MCF 10A (cell line): ENCODE measurements around the gene MRPL28. TPM values are rescaled to one million over a fixed set of nuclear protein-coding genes. Genes with fewer than 3 reads are reported as not detected.

Experiments
- BruUV-seq: library from RNA; stranded (reverse); fragments of 400-500 nt; replicated peaks from 2 replicates; lab custom pipeline; 2021; lab: Mats Ljungman, UMichigan
- CTCF ChIA-PET: fragments of 300-600 bp; sonication (Branson Sonifier 250); formaldehyde crosslinking; extraction: SDS; loops from one replicate; lab custom pipeline; 2021; ENCODE audit warnings: antibody characterized with exemption, inconsistent platforms; lab: Yijun Ruan, JAX
- POLR2A ChIA-PET: fragments of 300-600, 350-650 bp; sonication (Branson Sonifier 250); formaldehyde crosslinking; extraction: SDS; loops from one replicate; lab custom pipeline; 2020; ENCODE audit warnings: antibody characterized with exemption, inconsistent platforms; lab: Yijun Ruan, JAX
- DNase-seq: peaks from one replicate; pipeline ENCODE4 v3.0.0-alpha.2; 2018; ENCODE audit not compliant: unreplicated experiment
- H3K27ac Mint-ChIP-seq: one replicate; pipeline ENCODE4 v1.8.0; 2022; ENCODE audit warnings: mild to moderate bottlenecking, low read depth, mixed read lengths; ENCODE audit not compliant: unreplicated experiment
- H3K27me3 Mint-ChIP-seq: one replicate; pipeline ENCODE4 v1.8.0; 2022; ENCODE audit warnings: mixed read lengths; ENCODE audit not compliant: insufficient read depth, unreplicated experiment
- H3K36me3 Mint-ChIP-seq: one replicate; pipeline ENCODE4 v1.8.0; 2022; ENCODE audit warnings: mild to moderate bottlenecking, moderate library complexity, mixed read lengths; ENCODE audit not compliant: insufficient read depth, unreplicated experiment
- H3K4me1 Mint-ChIP-seq: one replicate; pipeline ENCODE4 v1.8.0; 2022; ENCODE audit warnings: mixed read lengths; ENCODE audit not compliant: insufficient read depth, unreplicated experiment
- H3K4me3 Mint-ChIP-seq: one replicate; pipeline ENCODE4 v1.8.0; 2022; ENCODE audit warnings: mild to moderate bottlenecking, moderate library complexity, mixed read lengths; ENCODE audit not compliant: unreplicated experiment
- H3K9me3 Mint-ChIP-seq: one replicate; pipeline ENCODE4 v1.8.0; 2022; ENCODE audit warnings: mixed read lengths; ENCODE audit not compliant: unreplicated experiment
- CTCF ChIP-seq: fragments of 200-600 bp; IDR thresholded peaks from one replicate; pipeline ENCODE4 v1.8.0; 2022; ENCODE audit warnings: antibody characterized with exemption, mild to moderate bottlenecking; ENCODE audit not compliant: unreplicated experiment
- intact Hi-C: fragments of 100-400 bp; cut with micrococcal nuclease; formaldehyde crosslinking; loops from 2 replicates; pipeline ENCODE4 v1.14.1; 2022
- total RNA-seq: library from RNA; stranded (reverse); gene quantifications from 2 replicates; pipeline ENCODE4 v1.2.3, GENCODE V29; 2022

Gene MRPL28
- total RNA-seq, 1 experiment from 2014 or later = 105 TPM

DNA sequence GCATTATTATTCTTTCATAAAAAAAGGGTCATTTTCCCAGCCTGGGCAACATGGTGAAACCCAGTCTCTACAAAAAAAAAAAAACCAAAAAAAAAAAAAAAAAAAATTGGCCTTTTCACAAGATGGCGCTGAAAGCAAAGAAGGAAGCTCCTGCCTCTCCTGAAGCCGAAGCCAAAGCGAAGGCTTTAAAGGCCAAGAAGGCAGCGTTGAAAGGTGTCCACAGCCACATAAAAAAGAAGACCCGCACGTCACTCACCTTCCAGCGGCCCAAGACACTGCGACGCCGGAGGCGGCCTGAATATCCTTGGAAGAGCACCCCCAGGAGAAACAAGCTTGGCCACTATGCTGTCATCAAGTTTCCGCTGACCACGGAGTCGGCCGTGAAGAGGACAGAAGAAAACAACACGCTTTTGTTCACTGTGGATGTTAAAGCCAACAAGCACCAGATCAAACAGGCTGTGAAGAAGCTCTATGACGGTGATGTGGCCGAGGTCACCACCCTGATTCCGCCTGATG is 16.4 kb upstream of the MRPL28 start:
- no peak overlapping the region for H3K27ac Mint-ChIP-seq
- H3K9me3 Mint-ChIP-seq = no peaks in the 10 kb centered on the region
- no peak for DNase-seq
- peaks cover 9% of the 10 kb centered on the region for H3K36me3 Mint-ChIP-seq
- TF ChIP-seq CTCF = peak; percentile 17
- intact Hi-C loops = loop anchor here (2.0 kb wide), 1 partner anchor 108 kb away; no protein-coding TSS in a partner anchor
- peaks cover 6% of the 10 kb centered on the region for H3K4me1 Mint-ChIP-seq
- no peaks in the 10 kb centered on the region for H3K27me3 Mint-ChIP-seq
- ChIA-PET CTCF (interaction anchor here (0.6 to 0.8 kb wide), 7 partner anchors 111 to 297 kb away, joined by 3 to 4 read pairs (median 3); no protein-coding TSS in a partner anchor), POLR2A (interaction anchor here (0.7 kb wide), 1 partner anchor 109 kb away, joined by 3 read pairs; no protein-coding TSS in a partner anchor)
- H3K4me3 Mint-ChIP-seq = no peak overlapping the region
- BruUV-seq = no TSS peak

GRCh38 chr16:383326-384051 is 13.2 kb upstream of the MRPL28 start:
- H3K27me3 Mint-ChIP-seq = no peaks in the 10 kb centered on the region
- peak; percentile 51 for DNase-seq
- H3K27ac Mint-ChIP-seq = no peak overlapping the region
- no TSS peak for BruUV-seq
- peaks cover 6% of the 10 kb centered on the region for H3K4me1 Mint-ChIP-seq
- peak overlapping the region; percentile 72 for H3K4me3 Mint-ChIP-seq
- H3K9me3 Mint-ChIP-seq = no peaks in the 10 kb centered on the region
- ChIA-PET POLR2A (interaction anchor here (0.7 to 2.3 kb wide), 9 partner anchors 12 to 154 kb away, joined by 3 to 8 read pairs (median 3); partner anchors contain the start of genes CAPN15, DECR2, LUC7L and MRPL28), CTCF (interaction anchor here (0.5 to 0.6 kb wide), 2 partner anchors 12 to 187 kb away, joined by 4 read pairs; no protein-coding TSS in a partner anchor)
- peaks cover 9% of the 10 kb centered on the region for H3K36me3 Mint-ChIP-seq
- TF ChIP-seq CTCF = no peak
- intact Hi-C loops = no loop called here

- Mint-ChIP-seq H3K4me1 (peaks cover 6% of the 10 kb centered on the region), H3K4me3 (peak within 1 kb of the TSS; percentile 72), H3K27me3 (no peaks in the 10 kb centered on the region), H3K27ac (no peak within 1 kb of the TSS), H3K36me3 (peaks cover 12% of the 10 kb centered on the region), H3K9me3 (no peaks in the 10 kb centered on the region)
- intact Hi-C loops = no loop called here
- DNase-seq = peak; percentile 41
- ChIA-PET CTCF (no interaction called here), POLR2A (interaction anchor here (0.6 to 2.3 kb wide), 9 partner anchors 11 to 314 kb away, joined by 3 to 8 read pairs (median 3); partner anchors contain the start of genes CAPN15, DECR2, MRPL28 and RAB11FIP3)
- TF ChIP-seq CTCF = no peak
- no TSS peak for BruUV-seq
Observed at GRCh38 chr16:381789-382717, 11.7 kb upstream of the MRPL28 start, which contains the start of gene PGAP6. TSS of gene PGAP6 (minus strand) at chr16:381978. CDS start at chr16:381821, 157 bp downstream.
